A549 treated with AZD2906 at 1 μM for 4 hours (cell line): ENCODE results near the gene LIPA. TPM values are rescaled to one million over a fixed set of nuclear protein-coding genes. Genes with fewer than 3 reads are reported as not detected.

Source experiments
- total RNA-seq: library from RNA; stranded (reverse); fragments of 200-300 nt; extraction: Qiagen RNA extraction; gene quantifications from 5 replicates; pipeline ENCODE4 v1.2.3, GENCODE V29; 2022

The LIPA gene
- total RNA-seq, result 40.1 to 52.4 TPM (median 46.2 TPM) in 5 replicates

GRCh38 chr10:89251409-89252224 is at the start of gene LIPA:
LIPA (minus strand) TSS chr10:89251775; CDS start chr10:89247648, 4,127 bp downstream.

GRCh38 chr10:89207181-89207800 is 44.3 kb downstream of the LIPA start, which contains the start of gene CH25H:
CH25H (minus strand) TSS chr10:89207317; CDS start chr10:89207292, 25 bp downstream.

Other genes starting within 250 kb of the LIPA start
- 0.51 to 0.77 TPM (median 0.68 TPM) in 5 replicates for gene CH25H, start 44.5 kb downstream of the LIPA start, total RNA-seq
- 1.2 to 2.4 TPM (median 1.9 TPM) in 5 replicates for gene IFIT2, start 50.3 kb upstream of the LIPA start, total RNA-seq
- gene IFIT3, start 76.2 kb upstream of the LIPA start, total RNA-seq, result 3.2 to 5.4 TPM (median 3.8 TPM) in 5 replicates
- gene IFIT1B, start 126.3 kb upstream of the LIPA start, total RNA-seq, result not detected in 5 replicates
- 3.4 to 5.4 TPM (median 3.9 TPM) in 5 replicates for gene IFIT1, start 140.8 kb upstream of the LIPA start, total RNA-seq
- 7.4 to 12.7 TPM (median 8.9 TPM) in 5 replicates for gene IFIT5, start 162.8 kb upstream of the LIPA start, total RNA-seq